SH-SY5Y (cell line): ENCODE results near the gene DCDC1.

Source experiments
- GATA2 ChIP-seq: IDR thresholded peaks from 2 replicates; pipeline ENCODE4 v1.6.1; 2011; ENCODE audit warnings: mild to moderate bottlenecking, low read depth, low read length
- GATA3 ChIP-seq: IDR thresholded peaks from 2 replicates; pipeline ENCODE4 v1.6.1; 2011; ENCODE audit warnings: low read depth, mild to moderate bottlenecking, low read length, moderate library complexity

DNA sequence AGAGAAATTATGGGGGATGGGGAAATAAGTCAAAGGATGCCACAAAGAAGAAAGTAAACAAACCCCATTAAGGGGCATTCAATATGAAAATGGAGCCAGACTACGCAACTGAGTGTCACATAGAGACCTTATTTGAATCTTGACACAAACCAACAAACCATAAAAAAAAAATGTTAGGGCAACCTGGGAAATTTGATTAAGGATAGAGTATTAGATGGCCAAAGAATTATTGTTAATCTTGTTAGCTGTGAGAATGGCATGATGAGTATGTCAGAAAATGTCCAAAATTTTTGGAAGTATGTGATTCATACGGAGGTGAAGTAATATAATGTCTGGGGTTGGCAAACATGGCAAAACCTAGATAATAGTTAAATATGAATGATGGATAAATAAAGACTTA, 461.3 kb downstream of the DCDC1 start:
- TF ChIP-seq GATA2 = no peak
- TF ChIP-seq GATA3 = no peak
